Upper lobe of right lung (tissue), 1 donor: ENCODE data around the gene DIPK1B. TPM values are rescaled to one million over a fixed set of nuclear protein-coding genes. Genes with fewer than 3 reads are reported as not detected.

Source experiments
- ATAC-seq: fragments of 200-7000 bp; cut with Tn5 transposase; one replicate; pipeline ENCODE4 v1.9.1; 2020; ENCODE audit warnings: mild to moderate bottlenecking, moderate library complexity
- DNase-seq: peaks from one replicate; pipeline ENCODE4 v3.0.0-alpha.2; 2020
- H3K27ac ChIP-seq: fragments of 200-600 bp; one replicate; pipeline ENCODE4 v1.8.0; 2022
- H3K27me3 ChIP-seq: fragments of 200-600 bp; one replicate; pipeline ENCODE4 v1.8.0; 2022; ENCODE audit warnings: mild to moderate bottlenecking
- H3K36me3 ChIP-seq: fragments of 200-600 bp; one replicate; pipeline ENCODE4 v1.8.0; 2022
- H3K4me1 ChIP-seq: fragments of 200-600 bp; one replicate; pipeline ENCODE4 v1.8.0; 2022
- H3K4me3 ChIP-seq: fragments of 200-600 bp; one replicate; pipeline ENCODE4 v1.8.0; 2022; ENCODE audit warnings: mild to moderate bottlenecking
- H3K9me3 ChIP-seq: fragments of 200-600 bp; one replicate; pipeline ENCODE4 v1.8.0; 2022
- CTCF ChIP-seq: fragments of 200-600 bp; IDR thresholded peaks from one replicate; pipeline ENCODE4 v1.8.0; 2022; ENCODE audit warnings: antibody characterized with exemption
- intact Hi-C: fragments of 100-400 bp; cut with DNase I; formaldehyde crosslinking; loops from one replicate; pipeline ENCODE4 v1.11.0; 2022
- total RNA-seq: library from RNA; stranded (reverse); fragmentation: NEBNext Ultra II Directional; extraction: Animal tissue kit (Norgen Biotek cat#: 25700); gene quantifications from one replicate; pipeline ENCODE4 v1.2.1, GENCODE V29; 2021
- donor health status: DM: no; HTN: yes; CAD: no; lungs with severe emphysema.

The DIPK1B gene
- total RNA-seq, 1 donor from 2014 or later: 17.7 TPM

GRCh38 chr9:136726631-136727191 is 14.3 kb downstream of the DIPK1B start:
- H3K27ac ChIP-seq: peak overlapping the region; percentile 59
- H3K9me3 ChIP-seq: no peaks in the 10 kb centered on the region
- no peaks in the 10 kb centered on the region for H3K27me3 ChIP-seq
- DNase-seq (no peak), ATAC-seq (peak; percentile 3)
- H3K36me3 ChIP-seq: peaks cover 51% of the 10 kb centered on the region
- H3K4me3 ChIP-seq: peak overlapping the region; percentile 83
- intact Hi-C loops: no loop called here
- H3K4me1 ChIP-seq: peaks cover 43% of the 10 kb centered on the region
- TF ChIP-seq CTCF: peak; percentile 40

- ATAC-seq (peak; percentile 93), DNase-seq (peak; percentile 95)
- H3K27me3 ChIP-seq: no peaks in the 10 kb centered on the region
- peak; percentile 90 for TF ChIP-seq CTCF
- peaks cover 35% of the 10 kb centered on the region for H3K4me1 ChIP-seq
- peak overlapping the region; percentile 83 for H3K4me3 ChIP-seq
- H3K27ac ChIP-seq: peak overlapping the region; percentile 60
- H3K9me3 ChIP-seq: no peaks in the 10 kb centered on the region
- peaks cover 37% of the 10 kb centered on the region for H3K36me3 ChIP-seq
- intact Hi-C loops: no loop called here
These were observed 15.7 kb downstream of the DIPK1B start for GRCh38 chr9:136728080-136728547.

- peak; percentile 40 for ATAC-seq
- peak overlapping the region; percentile 60 for H3K27ac ChIP-seq
- peak overlapping the region; percentile 83 for H3K4me3 ChIP-seq
These were observed 16.3 kb downstream of the DIPK1B start for GRCh38 chr9:136728548-136729123.

GRCh38 chr9:136729144-136729543 is 16.8 kb downstream of the DIPK1B start:
- Histone ChIP-seq H3K27ac (no peak overlapping the region), H3K9me3 (no peaks in the 10 kb centered on the region), H3K4me1 (peaks cover 27% of the 10 kb centered on the region), H3K27me3 (no peaks in the 10 kb centered on the region), H3K36me3 (peaks cover 27% of the 10 kb centered on the region), H3K4me3 (peak overlapping the region; percentile 83)
- TF ChIP-seq CTCF: no peak
- intact Hi-C loops: no loop called here
- DNase-seq (no peak), ATAC-seq (no peak)

More at GRCh38 chr9:136728548-136729123, 16.3 kb downstream of the DIPK1B start:
- H3K36me3 ChIP-seq: peaks cover 32% of the 10 kb centered on the region
- H3K27me3 ChIP-seq: no peaks in the 10 kb centered on the region
- intact Hi-C loops: no loop called here
- no peak for DNase-seq
- H3K9me3 ChIP-seq: no peaks in the 10 kb centered on the region
- peaks cover 30% of the 10 kb centered on the region for H3K4me1 ChIP-seq
- TF ChIP-seq CTCF: no peak

GRCh38 chr9:136729926-136730325 is 17.6 kb downstream of the DIPK1B start:
- H3K27ac ChIP-seq: no peak overlapping the region
- intact Hi-C loops: no loop called here
- DNase-seq: no peak
- H3K27me3 ChIP-seq: no peaks in the 10 kb centered on the region
- peaks cover 21% of the 10 kb centered on the region for H3K4me1 ChIP-seq
- H3K9me3 ChIP-seq: no peaks in the 10 kb centered on the region
- no peak for TF ChIP-seq CTCF
- H3K36me3 ChIP-seq: peaks cover 19% of the 10 kb centered on the region
- no peak for ATAC-seq
- no peak overlapping the region for H3K4me3 ChIP-seq
